GM21423 (cell line): ENCODE data around the gene SV2B.

ENCODE experiments used
- ATAC-seq: cut with Tn5 transposase; IDR thresholded peaks from one replicate; pipeline ENCODE4 v1.9.1; 2021; ENCODE audit warnings: mild to moderate bottlenecking, moderate library complexity; ENCODE audit not compliant: unreplicated experiment

Gene SV2B

GRCh38 chr15:91136386-91136923, 36.4 kb downstream of the SV2B start:
- ATAC-seq, result no peak

GRCh38 chr15:91140601-91141000, 40.5 kb downstream of the SV2B start:
- no peak for ATAC-seq

GRCh38 chr15:91141097-91141496, 41.0 kb downstream of the SV2B start:
- no peak for ATAC-seq

- no peak for ATAC-seq
These were observed 42.2 kb downstream of the SV2B start for GRCh38 chr15:91142106-91142744.

GRCh38 chr15:91142946-91143345, 42.9 kb downstream of the SV2B start:
- no peak for ATAC-seq

- ATAC-seq, result no peak
These were observed 46.7 kb downstream of the SV2B start for GRCh38 chr15:91146728-91147127.

GRCh38 chr15:91148243-91148642, 48.2 kb downstream of the SV2B start:
- ATAC-seq, result no peak

GRCh38 chr15:91150502-91151160, 50.6 kb downstream of the SV2B start:
- no peak for ATAC-seq

GRCh38 chr15:91151781-91152563, 51.9 kb downstream of the SV2B start:
- no peak for ATAC-seq

GRCh38 chr15:91152896-91153581, 53.0 kb downstream of the SV2B start:
- ATAC-seq, result no peak

- ATAC-seq, result no peak
These were observed 53.9 kb downstream of the SV2B start for GRCh38 chr15:91153954-91154353.

GRCh38 chr15:91156175-91156726, 56.2 kb downstream of the SV2B start:
- ATAC-seq, result no peak

GRCh38 chr15:91158415-91159394, 58.6 kb downstream of the SV2B start:
- ATAC-seq, result no peak

- no peak for ATAC-seq
These were observed 65.8 kb downstream of the SV2B start for GRCh38 chr15:91165850-91166249.

- no peak for ATAC-seq
These were observed 68.4 kb downstream of the SV2B start for GRCh38 chr15:91168457-91168856.

GRCh38 chr15:91171334-91171733, 71.3 kb downstream of the SV2B start:
- no peak for ATAC-seq

GRCh38 chr15:91182101-91182500, 82.0 kb downstream of the SV2B start:
- no peak for ATAC-seq

- ATAC-seq, result no peak
These were observed 83.5 kb downstream of the SV2B start for GRCh38 chr15:91183596-91183995.

- no peak for ATAC-seq
These were observed 84.4 kb downstream of the SV2B start for GRCh38 chr15:91184441-91184840.
